Measurements from ENCODE around the gene LRRC27. TPM values are rescaled to one million over a fixed set of nuclear protein-coding genes. Genes with fewer than 3 reads are reported as not detected.

Gene LRRC27
- total RNA-seq, 2 experiments from 2014 or later = 13.0 to 17.3 TPM

DNA sequence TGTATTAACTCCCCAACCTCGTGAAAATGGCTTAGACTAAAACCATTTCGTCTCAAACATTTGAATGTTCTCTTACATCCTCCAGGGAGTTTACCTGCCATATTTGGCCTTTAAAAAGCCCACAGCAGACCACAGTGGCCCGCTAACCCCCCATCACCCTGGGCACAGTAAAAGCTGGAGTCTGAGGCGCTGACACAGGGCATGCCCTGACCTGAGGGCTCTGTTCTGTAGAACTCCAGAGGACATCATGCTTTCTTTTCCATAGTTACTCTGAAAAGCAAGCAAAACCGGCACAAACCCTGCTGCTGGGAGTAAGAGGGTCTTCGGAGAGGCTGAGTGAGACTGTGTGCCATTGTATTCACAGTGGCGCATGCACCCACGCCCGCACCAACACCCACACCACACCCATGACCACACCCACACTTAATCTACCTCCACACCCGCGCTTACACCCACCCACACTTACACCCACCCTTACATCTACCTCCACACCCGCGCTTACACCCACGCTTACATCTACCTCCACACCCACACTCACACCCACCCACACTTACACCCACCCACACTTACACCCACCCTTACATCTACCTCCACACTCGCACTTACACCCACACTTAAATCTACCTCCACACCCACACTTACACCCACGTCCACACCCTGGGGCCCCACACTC is 32.1 kb downstream of the LRRC27 start:
- no peaks in the 10 kb centered on the region for H3K9me3 ChIP-seq (ENCODE audit: low read length)
- TF ChIP-seq, protein P1, sequence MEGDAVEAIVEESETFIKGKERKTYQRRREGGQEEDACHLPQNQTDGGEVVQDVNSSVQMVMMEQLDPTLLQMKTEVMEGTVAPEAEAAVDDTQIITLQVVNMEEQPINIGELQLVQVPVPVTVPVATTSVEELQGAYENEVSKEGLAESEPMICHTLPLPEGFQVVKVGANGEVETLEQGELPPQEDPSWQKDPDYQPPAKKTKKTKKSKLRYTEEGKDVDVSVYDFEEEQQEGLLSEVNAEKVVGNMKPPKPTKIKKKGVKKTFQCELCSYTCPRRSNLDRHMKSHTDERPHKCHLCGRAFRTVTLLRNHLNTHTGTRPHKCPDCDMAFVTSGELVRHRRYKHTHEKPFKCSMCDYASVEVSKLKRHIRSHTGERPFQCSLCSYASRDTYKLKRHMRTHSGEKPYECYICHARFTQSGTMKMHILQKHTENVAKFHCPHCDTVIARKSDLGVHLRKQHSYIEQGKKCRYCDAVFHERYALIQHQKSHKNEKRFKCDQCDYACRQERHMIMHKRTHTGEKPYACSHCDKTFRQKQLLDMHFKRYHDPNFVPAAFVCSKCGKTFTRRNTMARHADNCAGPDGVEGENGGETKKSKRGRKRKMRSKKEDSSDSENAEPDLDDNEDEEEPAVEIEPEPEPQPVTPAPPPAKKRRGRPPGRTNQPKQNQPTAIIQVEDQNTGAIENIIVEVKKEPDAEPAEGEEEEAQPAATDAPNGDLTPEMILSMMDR (conservative IDR thresholded peaks at IDR 0.05; ENCODE audit: low read length) = no peak
- TF ChIP-seq EZH2phosphoT487 (IDR thresholded peaks at IDR 0.05; ENCODE audit: borderline replicate concordance, low read depth, low read length) = no peak
- no peak overlapping the region for H3K4me3 ChIP-seq (ENCODE audit: low read depth, low read length, poor library complexity, severe bottlenecking)
- ChIA-PET CTCF (ENCODE audit: unreplicated experiment) (no interaction called here), POLR2A (no interaction called here)
- no TSS peak for BruUV-seq (replicated peaks)
- H3K4me2 ChIP-seq (ENCODE audit: low read length) = no peak overlapping the region
- no peaks in the 10 kb centered on the region for H3K36me3 ChIP-seq (ENCODE audit: insufficient read depth, low read length)
- no peaks in the 10 kb centered on the region for H3K79me2 ChIP-seq (ENCODE audit: insufficient read depth, low read depth, low read length)
- no peak for DNase-seq (ENCODE audit: low spot score)
- no peaks in the 10 kb centered on the region for H3K9me2 ChIP-seq (ENCODE audit: insufficient read depth, low read length)
- no peaks in the 10 kb centered on the region for H3K4me1 ChIP-seq (ENCODE audit: insufficient read depth, low read length, poor library complexity, severe bottlenecking)
- H3K27ac ChIP-seq (ENCODE audit: low read depth, low read length, poor library complexity, severe bottlenecking) = no peak overlapping the region
- intact Hi-C loops (cut with micrococcal nuclease; ENCODE audit: unreplicated experiment) = no loop called here
- no peak overlapping the region for H2AFZ ChIP-seq (ENCODE audit: low read length)
- H4K20me1 ChIP-seq (ENCODE audit: insufficient read depth, low read length) = no peaks in the 10 kb centered on the region

DNA sequence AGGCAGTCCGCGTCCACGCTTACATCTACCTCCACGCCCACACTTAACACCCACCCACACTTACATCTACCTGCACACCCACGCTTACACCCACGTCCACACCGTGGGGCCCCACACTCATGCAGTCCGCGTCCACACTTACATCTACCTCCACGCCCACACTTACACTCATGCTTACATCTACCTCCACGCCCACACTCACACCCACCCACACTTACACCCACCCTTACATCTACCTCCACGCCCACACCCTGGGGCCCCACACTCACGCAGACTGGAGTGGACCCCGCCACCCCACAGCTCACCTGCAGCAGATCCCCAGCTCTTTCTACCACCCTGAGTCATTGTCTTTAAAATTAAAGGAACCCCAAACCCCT is 32.6 kb downstream of the LRRC27 start:
- Histone ChIP-seq H3K4me2 (ENCODE audit: low read length) (no peak overlapping the region), H4K20me1 (ENCODE audit: insufficient read depth, low read length) (no peaks in the 10 kb centered on the region), H3K4me1 (ENCODE audit: insufficient read depth, low read length, poor library complexity, severe bottlenecking) (no peaks in the 10 kb centered on the region), H2AFZ (ENCODE audit: low read length) (no peak overlapping the region), H3K9me2 (ENCODE audit: insufficient read depth, low read length) (no peaks in the 10 kb centered on the region), H3K4me3 (ENCODE audit: low read depth, low read length, poor library complexity, severe bottlenecking) (no peak overlapping the region), H3K36me3 (ENCODE audit: insufficient read depth, low read length) (no peaks in the 10 kb centered on the region), H3K79me2 (ENCODE audit: insufficient read depth, low read depth, low read length) (no peaks in the 10 kb centered on the region), H3K9me3 (ENCODE audit: low read length) (no peaks in the 10 kb centered on the region), H3K27ac (ENCODE audit: low read depth, low read length, poor library complexity, severe bottlenecking) (no peak overlapping the region)
- TF ChIP-seq, protein P1 (conservative IDR thresholded peaks at IDR 0.05; ENCODE audit: low read length) = no peak
- TF ChIP-seq EZH2phosphoT487 (IDR thresholded peaks at IDR 0.05; ENCODE audit: borderline replicate concordance, low read depth, low read length) = no peak
- ChIA-PET CTCF (ENCODE audit: unreplicated experiment) (no interaction called here), POLR2A (no interaction called here)
- intact Hi-C loops (cut with micrococcal nuclease; ENCODE audit: unreplicated experiment) = no loop called here
- DNase-seq (ENCODE audit: low spot score) = no peak
- BruUV-seq (replicated peaks) = no TSS peak

DNA sequence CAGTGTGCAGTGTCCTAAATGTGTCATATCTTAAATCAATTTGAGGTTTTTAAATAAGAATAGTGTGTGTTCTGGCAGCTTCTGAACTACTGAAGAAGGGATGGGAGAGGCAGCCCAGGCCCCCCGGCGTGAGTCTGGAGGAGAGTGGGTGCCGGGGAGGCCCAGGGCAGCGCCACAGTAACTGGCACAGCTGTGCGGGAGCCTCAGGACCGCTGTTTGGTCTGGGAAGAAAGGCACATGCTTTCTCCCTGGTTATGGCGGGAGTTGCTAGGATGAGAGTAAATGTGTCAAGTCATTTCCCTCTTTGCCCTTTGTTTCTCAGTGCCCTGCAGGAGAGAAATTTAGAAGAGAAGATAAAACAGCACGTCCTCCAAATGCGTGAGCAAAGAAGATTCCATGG is 33.1 kb downstream of the LRRC27 start:
- Histone ChIP-seq H2AFZ (ENCODE audit: low read length) (no peak overlapping the region), H3K36me3 (ENCODE audit: insufficient read depth, low read length) (no peaks in the 10 kb centered on the region), H3K4me2 (ENCODE audit: low read length) (no peak overlapping the region), H3K79me2 (ENCODE audit: insufficient read depth, low read depth, low read length) (no peaks in the 10 kb centered on the region), H3K27ac (ENCODE audit: low read depth, low read length, poor library complexity, severe bottlenecking) (no peak overlapping the region), H4K20me1 (ENCODE audit: insufficient read depth, low read length) (no peaks in the 10 kb centered on the region), H3K9me2 (ENCODE audit: insufficient read depth, low read length) (no peaks in the 10 kb centered on the region), H3K4me1 (ENCODE audit: insufficient read depth, low read length, poor library complexity, severe bottlenecking) (no peaks in the 10 kb centered on the region), H3K9me3 (ENCODE audit: low read length) (no peaks in the 10 kb centered on the region), H3K4me3 (ENCODE audit: low read depth, low read length, poor library complexity, severe bottlenecking) (no peak overlapping the region)
- intact Hi-C loops (cut with micrococcal nuclease; ENCODE audit: unreplicated experiment) = no loop called here
- no TSS peak for BruUV-seq (replicated peaks)
- POLR2A ChIA-PET = no interaction called here
- TF ChIP-seq EZH2phosphoT487 (IDR thresholded peaks at IDR 0.05; ENCODE audit: borderline replicate concordance, low read depth, low read length) = no peak
- TF ChIP-seq, protein P1 (conservative IDR thresholded peaks at IDR 0.05; ENCODE audit: low read length) = no peak
- DNase-seq (ENCODE audit: low spot score) = no peak
- CTCF ChIA-PET (ENCODE audit: unreplicated experiment) = no interaction called here
